ENCODE results near the gene ANKK1.

The ANKK1 gene

DNA sequence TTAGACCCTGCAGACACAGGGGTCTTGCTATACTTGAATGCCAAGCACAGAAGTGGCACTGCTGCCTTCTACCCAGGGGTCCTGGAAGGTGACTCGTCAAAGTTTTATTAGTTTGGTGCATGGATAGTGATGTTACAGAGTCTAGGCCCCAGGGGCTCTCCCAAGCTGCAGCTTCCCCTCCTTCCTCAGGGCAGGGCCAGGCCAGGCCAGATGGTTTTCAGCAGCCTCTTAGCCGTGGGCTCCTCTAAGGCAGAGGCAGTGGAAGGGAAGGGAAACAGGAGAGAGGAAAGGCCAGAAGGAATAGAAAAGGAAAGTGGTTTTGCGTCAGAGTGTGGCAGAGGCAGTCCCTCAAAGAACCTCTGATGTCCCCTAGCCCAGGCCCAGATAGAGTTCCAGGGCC is 21.9 kb downstream of the ANKK1 start:
- no peak for DNase-seq

DNA sequence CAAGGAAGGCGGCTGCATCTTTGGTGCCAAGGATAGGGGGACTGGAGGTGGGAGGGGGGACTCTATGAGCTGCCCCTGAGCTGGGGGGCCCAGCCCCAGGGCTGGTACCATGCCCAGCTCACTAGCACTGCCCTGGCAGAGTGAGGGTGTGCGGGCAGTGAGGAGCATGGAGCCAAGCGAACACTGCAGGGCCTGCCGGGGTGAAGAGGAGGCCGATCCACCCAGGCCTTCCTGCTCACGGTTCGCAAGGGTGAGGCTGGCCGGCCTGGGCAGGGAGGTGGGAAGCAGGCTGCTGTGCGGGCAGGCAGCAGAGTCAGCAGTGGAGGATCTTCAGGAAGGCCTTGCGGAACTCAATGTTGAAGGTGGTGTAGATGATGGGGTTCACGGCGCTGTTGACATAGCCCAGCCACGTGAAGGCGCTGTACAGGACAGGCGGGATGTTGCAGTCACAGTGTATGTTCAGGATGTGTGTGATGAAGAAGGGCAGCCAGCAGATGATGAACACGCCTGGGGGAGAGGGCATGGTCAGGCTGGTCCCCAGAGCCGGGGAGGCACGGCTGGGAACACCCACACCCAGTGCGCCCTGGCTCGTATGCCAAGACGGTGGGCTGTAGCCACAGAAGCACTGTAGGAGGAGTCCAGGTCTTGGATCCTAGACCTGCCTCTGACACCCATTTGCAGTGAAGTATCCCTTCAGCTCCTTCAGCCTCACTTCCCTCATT is 23.0 kb downstream of the ANKK1 start:
- DNase-seq: no peak

DNA sequence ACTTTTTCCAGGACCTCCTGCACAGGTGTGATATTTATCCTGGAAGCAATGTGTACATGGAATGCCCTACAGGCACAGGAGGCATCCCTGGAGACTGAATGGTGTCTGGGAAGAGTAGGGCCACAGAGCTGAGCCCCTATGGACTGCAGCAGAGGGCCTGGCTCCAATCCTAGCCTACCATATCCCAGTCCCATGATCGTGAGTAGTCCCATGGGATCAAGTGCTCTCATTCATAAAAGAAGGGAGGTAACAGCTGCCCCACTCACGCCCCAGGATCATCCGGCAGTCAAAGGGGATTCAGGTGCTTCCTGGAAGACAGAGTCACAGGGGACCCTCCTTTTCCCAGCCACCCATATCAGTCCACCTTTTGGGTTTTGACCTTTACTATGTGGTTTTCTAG is 24.0 kb downstream of the ANKK1 start:
- no peak for DNase-seq

DNA sequence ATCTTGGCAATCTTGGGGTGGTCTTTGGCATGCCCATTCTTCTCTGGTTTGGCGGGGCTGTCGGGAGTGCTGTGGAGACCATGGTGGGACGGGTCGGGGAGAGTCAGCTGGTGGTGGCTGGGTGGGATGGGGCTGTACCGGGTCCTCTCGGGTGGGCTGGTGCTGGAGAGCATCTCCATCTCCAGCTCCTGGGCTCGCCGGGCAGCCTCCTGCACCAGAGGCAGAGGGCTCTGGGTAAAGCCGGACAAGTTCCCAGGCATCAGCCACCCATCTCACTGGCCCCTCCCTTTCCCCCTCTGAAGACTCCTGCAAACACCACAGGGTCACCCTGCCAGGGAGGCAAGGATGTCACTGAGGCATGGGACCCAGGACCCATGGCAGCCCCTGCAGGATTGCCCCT is 25.1 kb downstream of the ANKK1 start:
- no peak for DNase-seq

DNA sequence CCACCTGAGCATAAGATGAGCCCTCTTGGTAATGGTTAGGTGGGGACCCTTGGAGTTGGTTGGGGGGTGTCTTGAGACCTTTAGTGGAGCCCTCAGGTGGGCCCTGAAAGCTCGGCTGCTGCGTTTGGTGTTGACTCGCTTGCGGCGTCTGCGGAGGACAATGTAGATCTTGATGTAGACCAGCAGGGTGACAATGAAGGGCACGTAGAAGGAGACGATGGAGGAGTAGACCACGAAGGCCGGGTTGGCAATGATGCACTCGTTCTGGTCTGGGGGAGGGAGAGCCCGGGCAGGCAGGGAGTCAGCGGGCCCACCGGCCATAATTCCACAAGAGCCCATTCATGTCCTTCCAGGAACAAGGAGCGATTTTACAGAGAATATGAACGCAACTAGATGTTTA is 27.8 kb downstream of the ANKK1 start:
- DNase-seq: no peak

DNA sequence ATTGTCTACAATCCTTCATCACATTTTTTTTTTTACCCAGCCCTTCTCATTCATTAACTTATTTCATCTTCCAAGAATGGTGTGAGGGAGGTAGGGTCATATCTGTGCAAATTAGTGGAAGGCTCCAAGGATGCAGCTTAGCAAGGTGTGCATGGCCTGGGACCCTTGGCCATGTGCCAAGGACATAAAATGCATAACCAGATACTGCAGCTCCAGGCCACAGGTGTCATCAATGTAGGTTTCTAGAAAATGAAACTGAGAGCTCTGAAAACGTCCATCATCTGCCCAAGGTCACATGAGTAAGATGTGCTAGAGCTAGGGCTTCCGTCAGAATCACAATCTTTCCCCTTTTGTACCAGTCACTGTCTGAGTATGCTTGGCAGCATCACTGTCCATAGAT is 29.8 kb downstream of the ANKK1 start:
- DNase-seq: no peak

DNA sequence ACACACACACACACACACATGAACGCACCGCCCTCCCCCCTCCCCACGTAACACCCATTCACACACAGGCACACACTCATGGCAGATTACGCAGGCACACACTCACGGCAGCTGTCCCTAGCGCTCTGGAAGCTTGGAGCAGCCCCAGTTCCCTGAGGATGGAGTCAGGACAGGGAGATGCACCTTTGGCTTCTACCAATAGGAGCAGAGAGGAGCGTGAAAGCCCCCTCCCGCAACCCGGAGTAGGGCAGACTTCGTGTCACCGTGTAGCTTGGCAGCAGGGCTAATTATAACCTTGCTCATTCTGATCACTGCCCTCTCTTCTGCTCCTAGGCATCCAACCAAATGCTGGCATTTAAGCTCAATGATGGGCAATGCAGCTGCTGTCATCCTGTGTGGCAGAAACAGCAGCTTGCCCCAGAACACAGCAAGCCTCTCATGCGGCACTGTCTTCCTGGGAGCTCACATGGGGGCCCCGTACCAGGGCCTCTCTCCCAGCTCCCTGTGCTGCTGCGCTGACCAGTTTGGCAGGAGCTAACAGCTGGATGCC is 31.9 kb downstream of the ANKK1 start:
- no peak for DNase-seq

DNA sequence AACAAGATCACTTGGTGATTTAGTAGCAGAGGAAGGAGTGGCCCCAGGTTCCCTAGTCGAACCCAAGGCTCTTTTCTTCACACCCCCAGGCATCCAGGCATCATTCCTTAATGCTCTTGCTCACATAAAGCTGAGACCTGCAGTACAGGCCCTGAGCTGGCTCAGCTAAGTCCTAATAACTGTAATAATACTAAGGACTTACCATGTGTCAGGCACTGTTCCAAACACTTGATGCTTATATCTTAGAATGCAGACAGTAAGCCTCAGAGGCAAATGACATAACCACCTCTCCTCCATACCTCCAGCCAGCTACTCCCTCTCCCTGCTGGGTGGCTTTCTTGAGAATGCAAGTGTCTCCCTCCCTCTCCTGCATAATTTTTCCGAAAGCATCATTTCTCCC is 33.2 kb downstream of the ANKK1 start:
- no peak for DNase-seq

DNA sequence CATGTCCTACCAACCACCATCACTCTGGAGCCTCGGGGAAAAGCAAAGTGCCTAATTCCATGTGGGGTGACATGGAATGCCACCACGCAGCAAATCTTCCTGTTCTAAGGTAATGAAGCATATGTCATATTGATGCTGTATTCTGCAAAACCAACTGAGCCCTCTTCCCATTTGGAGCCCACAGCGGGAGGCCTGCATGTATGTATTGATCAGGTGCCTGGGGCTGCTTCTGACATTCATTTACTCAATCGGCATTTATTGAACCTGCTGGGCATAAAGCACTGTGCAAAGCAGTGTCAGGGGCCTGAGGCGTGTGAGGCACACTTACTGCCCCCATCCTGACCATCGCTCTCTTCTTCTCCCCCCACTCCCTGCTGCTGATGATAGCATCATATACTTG is 39.1 kb downstream of the ANKK1 start:
- DNase-seq: no peak

DNA sequence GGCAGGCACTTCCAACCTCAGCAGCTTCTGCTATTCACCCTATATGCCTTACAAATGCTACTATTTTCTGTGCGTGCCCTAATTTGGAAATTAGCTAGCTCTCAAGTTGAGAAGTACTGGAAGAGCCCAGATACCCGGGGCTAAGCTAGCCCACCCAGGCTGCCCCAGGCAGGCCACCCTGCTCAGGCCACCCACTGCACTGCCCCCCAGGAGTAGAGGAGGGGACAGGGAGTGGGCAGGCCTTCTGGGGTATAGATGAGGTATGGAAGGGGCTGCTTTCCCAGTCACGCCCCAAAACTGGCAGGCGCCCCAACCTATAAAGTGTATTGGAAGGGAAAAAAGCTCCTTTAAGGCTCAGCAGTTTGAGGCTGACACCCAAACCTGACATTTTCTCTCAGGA is 44.2 kb downstream of the ANKK1 start:
- DNase-seq: no peak

DNA sequence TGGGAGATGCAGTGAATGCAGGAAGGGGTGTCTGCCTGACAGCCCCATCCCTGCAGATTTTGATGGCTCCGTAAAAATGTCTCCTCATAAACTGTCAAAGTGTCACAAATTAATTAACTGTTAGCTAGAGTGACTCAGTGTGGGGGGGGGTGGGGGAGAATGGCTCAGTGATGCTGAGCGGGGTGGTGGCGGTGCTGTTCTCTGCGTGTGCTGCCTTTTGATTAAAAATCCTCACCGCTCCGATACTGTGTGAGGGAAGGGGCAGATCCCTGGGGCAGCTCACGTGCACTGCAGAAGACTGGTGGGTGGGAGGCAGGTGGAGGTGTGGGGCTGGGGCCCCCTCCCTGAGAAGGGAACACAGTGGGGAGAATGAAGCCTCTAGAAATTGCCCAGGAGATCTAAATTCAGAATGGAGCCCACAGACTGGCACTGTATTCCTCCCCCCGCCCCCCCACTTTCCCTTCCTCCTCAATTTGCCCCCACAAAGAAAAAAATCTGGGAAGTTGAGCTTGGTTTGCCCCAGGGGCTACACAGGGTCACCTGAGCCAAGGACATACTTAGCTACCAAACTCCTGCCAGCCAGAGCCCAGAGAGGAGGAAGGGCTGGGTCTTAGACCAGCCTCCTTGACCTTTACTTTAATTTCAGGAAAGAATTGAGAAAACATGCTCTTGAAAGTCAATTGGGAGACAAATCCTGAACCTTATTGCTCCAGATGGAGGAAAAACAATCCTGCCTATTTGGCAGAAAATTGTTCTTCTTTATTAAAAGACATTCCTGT is 47.8 kb downstream of the ANKK1 start:
- no peak for DNase-seq

DNA sequence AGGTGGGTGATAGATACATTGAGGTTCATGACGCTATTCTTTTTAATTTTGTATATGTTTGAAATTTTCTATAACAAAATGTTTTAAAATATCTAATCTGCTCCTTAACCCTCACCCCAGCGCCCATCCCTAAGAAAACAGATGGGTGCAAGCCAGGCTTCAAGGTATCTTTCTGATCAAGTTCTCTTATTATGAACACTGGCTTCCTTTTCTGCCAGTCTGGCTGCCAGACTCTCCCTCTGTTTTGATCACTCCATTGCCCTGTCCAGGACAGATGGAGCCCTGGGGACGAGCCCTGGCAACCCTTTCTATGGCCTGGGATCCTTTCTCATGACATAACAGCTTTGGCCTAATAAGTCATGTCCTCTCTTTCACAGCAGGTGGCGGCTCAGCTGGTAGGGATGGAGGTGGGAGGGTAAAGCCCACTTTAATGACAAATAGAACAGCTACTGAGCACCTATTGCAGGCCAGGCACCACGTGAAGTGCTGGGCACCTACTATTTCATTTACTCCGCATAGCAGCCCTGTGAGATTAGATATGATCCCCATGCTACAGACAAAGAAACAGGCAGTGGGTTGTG is 49.2 kb downstream of the ANKK1 start:
- no peak for DNase-seq

DNA sequence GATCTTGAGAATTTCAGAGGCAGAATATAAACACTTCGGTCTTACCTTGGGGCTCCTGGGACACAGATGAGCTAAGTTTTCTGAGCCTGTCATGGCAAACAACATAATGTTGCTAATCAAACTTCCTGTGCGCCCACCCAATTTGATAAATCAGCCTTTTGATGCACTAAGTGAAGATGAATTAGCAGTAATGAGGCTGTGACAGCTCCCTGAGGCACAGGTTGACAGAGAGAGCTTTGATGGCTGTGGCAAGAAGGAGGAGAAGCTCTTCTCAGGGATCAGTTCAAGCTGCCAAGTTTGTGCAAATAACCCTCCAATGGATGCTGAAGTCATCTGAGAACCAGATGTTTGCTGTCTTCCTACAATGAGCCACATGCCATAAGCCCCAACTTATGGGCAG is 53.2 kb downstream of the ANKK1 start:
- no peak for DNase-seq

DNA sequence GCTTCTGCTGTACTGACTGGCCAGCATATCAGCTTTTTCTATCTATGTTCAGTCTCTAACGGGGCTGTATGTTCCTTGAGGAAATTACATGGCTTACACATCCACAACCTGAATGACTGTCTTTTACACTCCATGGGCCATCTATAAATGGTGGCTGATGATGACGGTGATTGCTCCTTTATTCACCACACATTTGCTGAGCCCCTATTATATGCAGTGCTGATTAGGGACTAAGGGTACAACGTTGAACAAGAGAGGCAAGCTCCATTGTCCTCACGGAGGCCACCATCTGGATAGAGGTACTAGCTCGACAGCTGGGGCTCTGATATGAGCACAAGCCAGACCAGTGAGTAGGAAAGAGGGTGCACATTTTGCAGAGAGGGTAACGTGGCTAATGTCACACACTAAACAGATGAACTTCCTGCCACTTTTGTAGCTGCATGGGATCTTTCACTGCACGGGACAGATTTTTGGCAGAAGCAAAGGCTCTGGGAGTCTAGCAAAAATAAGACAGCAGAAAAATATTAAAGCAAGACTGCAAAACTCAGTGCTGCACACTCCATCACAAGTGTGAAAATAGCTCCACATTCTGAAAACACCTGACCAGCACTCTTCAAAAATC is 57.0 kb downstream of the ANKK1 start:
- DNase-seq: no peak

DNA sequence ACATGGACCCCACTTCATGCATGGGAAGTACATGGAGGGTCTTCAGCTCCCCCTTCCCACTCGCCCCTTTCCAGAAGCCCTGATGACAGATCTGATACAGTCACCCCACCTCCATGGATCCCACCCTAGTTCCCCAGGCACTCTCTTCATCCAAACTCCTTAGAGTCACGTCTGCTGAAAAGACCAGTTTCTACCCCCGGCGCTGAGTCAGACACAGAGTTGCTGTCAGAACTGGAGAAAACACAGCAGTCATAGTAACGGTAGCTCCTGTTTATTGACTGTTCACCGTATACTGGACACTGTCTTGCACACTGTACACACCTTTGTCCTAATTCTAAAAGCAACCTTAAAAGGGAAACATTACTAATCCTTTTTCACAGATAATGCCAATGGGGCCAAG is 58.5 kb downstream of the ANKK1 start:
- no peak for DNase-seq

DNA sequence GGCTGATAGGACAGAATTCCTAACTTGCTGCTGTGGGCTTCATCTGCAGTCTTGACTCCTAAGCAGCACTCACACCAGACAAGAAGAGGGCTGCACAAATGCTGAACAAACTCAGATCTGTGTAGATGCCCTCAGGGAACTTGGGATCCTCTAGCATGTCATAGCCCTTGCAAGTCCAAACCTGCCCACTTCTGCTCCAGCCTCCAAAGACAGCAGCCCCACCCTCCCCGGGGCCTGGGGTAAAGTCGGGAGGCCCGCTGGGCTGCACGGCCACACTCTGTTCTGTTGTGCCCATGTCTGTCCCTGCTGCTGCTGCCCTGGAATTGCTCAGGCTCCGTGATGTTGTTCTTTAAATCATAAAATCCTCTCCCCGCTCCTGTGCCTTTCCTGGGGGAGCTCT is 59.4 kb downstream of the ANKK1 start:
- no peak for DNase-seq

DNA sequence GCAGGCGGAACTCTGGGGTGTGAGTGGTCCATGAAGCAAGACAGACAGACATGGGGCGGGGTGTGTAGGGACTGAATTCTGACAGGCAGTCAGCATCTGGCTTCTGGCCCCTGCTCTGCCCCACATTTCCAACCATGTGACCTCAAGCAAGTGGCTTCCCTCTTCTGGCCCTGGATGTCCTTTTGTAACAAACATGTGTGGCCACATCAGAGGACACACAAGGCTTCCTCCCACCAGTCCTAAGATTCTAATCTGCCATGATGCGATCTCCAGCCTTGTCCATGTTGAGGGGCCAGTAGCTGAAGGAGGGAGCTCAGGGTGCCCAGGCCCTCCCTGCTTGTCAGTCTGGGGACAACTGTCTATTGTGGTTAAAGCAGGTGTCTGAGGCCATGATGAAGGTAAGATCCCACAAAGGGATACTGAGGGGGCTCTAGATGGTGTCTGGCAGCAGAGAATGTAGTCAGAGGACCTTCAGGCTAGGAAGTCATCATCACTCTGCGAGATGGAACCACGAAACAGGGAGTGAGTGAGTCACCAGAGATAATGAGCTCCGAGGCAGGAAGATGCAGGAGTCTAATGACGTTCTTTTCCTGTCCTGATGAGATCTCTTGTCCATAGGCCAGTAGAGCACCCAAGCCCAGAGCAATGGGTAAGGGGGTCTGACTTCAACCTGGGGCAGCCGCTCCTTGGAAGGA is 60.2 kb downstream of the ANKK1 start:
- no peak for DNase-seq

DNA sequence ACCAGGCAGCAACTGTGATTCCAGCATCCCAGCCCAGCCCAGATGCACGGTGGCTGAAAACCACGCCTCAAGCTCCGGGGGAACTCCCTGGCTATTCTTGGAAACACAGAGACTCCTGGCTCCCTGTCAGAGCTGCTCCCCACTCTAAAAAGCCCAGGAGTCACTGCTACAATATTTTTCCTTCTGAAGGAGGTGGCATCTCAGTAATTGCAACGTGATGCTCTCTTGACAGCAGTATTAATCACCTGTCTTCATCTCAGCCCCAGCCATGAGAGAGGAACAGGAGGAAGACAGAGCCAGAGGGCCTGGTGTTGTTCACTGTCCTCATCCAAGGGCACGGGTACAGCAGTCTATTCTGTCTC is 60.7 kb downstream of the ANKK1 start:
- no peak for DNase-seq

DNA sequence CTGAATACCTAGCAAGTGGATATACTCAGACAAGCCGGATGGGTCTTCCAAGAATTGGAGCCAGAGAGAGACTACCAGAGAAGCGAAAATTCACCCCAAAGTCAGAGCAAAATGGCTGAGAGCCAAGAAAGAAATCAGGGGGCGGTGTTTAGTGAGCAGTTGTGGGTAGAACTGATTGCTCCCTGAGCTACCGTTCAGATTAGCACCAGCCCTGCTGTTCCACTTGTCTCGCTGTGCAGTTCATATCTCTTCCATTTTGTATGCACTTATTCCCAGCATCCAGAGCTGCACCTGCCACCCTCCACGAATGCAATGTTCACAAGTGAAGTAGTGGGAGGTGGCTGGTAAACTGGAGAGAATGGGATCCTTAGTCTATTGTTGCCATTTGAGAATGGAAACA is 62.2 kb downstream of the ANKK1 start:
- no peak for DNase-seq

Measured in right hindlimb (tissue), 1 donor.